CD4-positive, alpha-beta T cell treated with Interferon alpha-2 for 1 hour (primary cell): Measurements from ENCODE around the gene ZNF524.
"Not testable (repeated sequence)": the region's sequence is repeated elsewhere in the genome, so short reads cannot be mapped to it uniquely, and the experiment has no call there.

Experiments used
- DNase-seq, 2 donors: peaks; one replicate each; pipeline ENCODE4 v3.0.0-alpha.2; 2020 to 2022

The ZNF524 gene

DNA sequence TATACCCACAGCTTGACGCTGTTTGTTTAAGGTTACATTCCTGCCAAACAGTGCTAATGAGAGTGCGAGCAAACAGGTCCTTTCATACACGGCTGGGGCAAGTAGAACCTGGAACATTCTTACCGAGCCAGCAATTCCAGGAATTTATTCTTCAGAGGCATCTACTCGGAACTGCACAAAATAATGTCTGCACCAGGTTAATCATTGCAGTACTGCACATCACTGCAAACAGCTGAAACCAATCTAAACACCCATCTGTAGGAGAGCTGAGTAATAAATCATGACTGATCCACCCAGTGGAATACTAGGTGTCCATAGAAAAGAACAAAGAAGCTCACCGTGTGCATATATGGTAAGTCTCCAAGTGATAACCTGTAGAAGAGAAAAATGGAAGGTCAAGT, 18.3 kb upstream of the ZNF524 start:
- no peak for DNase-seq

DNA sequence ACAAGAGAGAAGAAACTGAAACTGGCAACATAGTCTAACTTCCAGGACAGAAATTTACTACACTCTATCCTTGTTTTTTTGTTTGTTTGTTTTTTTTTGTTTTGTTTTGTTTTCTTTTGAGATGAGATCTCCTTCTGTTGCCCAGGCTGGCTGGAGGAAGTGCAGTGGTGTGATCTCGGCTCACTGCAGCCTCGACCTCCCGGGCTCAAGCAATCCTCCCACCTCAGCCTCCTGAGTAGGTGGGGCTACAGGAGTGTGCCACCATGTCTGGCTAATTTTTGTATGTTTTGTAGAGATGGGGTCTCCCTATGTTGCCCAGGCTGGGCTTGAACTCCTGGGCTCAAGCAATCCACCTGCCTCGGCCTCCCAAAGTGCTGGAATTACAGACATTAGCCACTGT, 17.8 kb upstream of the ZNF524 start:
- DNase-seq: not testable (repeated sequence)

GRCh38 chr19:55583897-55584296, 16.2 kb upstream of the ZNF524 start:
- not testable (repeated sequence) for DNase-seq

DNA sequence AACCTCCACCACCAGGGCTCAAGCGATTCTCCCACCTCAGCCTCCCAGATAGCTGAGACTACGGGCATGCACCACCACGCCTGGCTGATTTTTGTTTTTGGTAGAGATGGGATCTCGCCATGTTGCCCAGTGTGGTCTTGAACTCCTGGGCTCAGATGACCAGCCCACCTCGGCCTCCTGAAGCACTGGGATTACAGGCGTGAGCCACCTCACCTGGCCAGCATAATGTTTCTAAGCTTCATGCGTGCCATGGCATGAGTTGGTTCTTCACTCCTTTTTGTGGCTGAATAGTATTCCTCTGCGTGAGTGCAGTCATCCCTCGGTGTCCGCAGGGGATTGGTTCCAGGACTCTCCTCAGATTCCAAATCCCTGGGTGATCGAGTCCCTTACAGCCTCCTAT, 15.2 kb upstream of the ZNF524 start:
- no peak for DNase-seq

- DNase-seq: peak; percentile 36 to 43
These were observed 14.3 kb upstream of the ZNF524 start for GRCh38 chr19:55585658-55586339.

- DNase-seq: peak; percentile 93 to 95
These were observed 13.0 kb upstream of the ZNF524 start for GRCh38 chr19:55586976-55587668.

DNA sequence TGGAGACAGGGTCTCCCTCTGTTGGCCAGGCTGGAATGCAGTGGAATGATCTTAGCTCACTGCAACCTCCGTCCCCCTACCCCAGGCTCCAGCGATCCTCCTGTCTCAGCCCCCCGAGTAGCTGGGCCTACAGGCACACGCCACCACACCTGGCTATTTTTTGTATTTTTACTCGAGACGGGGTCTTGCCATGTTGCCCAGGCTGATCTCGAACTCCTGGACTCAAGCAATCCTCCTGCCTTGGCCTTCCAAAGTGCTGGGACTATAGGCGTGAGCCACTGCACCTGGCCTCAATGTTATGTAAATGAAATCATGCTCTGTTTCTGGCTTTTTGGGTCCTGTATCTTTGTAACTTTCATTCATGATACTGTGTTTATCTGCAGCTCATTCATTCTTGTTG, 11.3 kb upstream of the ZNF524 start:
- no peak for DNase-seq

DNA sequence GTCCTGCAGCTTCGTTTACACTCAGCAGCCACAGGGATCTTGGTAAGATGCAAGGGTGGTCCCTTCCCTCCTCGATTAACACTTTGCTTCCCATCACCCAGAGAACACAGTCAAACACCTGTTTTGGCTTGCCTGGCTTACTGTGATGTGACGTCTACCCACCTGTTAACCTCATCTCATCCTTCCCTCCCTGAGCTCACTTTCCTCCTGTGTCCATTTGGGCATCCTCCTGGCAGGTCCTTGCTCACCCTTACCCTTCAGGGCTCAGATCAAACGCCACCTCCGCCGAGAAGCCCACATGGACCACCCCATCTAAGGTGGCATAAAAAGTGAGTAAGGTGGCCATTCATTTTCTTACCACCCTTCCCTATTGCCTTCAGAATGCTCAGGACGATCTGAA, 10.0 kb upstream of the ZNF524 start:
- DNase-seq: no peak

DNA sequence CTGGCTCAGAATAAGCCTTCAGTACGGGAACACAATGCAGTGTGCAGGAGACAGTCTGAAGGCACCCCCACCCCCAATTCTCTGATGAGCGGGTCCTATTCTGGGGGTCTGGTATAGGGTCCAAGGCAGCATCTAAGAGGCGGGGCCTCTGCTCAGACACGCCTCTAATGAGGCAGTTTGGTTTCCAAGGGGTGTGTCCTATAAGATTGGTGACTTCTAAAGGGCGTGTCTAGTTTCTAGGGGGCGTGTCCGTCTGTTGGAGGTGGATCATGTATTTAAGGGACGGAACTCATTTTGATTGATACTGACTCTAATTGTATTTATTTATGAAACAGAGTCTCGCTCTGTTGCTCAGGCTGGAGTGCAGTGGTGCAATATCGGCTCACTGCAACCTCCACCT, 9.5 kb upstream of the ZNF524 start:
- no peak for DNase-seq

DNA sequence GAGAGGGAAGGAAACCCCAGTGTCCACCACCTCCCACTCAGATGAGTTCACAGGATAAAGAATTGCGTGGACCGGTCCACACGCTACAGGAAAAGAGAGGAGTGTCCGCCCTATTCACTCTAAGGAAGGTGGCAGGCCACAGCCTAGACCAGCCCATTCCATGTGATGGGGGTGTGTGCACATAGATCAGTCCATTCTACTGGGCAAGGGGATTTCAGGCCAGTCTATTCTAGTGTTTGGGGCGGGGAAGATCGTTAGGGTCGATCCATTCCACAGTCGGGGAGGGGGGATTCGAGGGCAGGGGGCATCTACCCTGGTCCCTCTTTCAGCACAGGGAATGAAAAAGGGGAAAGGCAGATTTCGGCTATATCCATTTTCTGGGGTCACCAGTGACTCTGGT, 8.5 kb upstream of the ZNF524 start:
- DNase-seq: no peak

DNA sequence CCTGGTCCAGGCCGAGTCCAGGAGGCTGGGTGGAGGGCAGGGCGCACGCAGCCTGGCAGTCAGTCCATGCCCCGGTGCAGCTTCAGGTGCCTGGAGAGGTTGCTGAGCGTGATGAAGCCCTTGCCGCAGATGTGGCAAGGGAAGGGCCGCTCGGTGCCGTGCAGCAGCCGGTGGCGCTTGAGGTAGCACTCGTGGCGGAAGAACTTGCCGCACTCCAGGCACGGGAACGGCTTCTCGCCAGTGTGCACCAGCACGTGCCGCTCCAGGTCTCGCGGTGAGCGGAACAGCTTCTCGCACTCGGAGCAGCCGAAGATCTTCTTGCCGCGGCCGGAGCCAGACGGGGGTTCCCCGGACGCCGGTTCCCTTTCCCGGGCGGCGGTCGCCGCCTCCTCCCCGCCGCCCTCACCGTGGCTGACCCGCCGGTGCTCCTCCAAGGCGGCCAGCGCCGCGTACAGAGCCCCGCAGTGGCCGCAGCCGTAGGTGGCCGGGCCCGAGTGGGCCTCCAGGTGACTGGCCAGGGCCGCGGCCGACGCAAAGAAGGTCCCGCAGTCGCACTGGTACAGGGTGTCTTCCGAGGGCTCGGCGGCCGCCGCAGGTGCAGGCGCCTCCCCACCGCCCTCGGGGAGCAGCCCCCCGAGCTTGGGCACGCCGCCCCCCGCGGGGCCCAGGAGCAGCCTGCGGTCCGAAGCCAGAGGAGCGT, 7.5 kb upstream of the ZNF524 start:
- DNase-seq: no peak

DNA sequence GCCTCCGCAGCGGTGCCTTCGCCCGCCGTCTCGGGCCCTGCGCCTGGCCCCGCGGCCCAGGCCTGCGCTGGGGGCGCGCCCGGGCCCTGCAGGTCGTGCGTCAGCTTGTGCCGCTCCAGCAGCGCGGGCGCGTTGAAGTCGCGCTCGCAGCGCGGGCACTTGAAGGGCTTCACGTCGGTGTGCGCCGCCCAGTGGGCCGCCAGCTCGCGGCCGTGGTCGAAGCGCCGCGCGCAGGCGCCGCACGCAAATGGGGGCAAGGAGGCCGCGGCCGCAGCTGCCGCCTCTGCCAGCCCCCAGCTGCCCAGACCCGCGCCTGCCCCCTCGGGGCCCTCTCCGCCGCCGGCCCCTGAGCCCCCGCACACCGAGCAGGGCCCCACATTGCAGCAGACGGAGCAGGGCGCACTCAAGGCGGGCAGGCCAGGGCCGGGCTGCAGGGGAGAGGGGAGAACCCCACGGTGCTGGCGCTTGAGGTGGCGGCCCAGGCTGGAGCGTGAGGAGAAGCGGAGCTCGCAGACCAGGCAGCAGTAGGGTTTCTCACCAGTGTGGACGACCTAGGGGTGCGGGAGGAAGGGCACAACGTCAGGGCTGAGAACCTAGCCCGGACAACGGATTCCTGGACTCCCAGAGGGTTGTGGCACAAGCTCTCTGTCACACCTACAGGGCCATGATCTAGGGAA, 6.9 kb upstream of the ZNF524 start:
- no peak for DNase-seq

GRCh38 chr19:55594996-55595545, 5.0 kb upstream of the ZNF524 start:
- no peak for DNase-seq

DNA sequence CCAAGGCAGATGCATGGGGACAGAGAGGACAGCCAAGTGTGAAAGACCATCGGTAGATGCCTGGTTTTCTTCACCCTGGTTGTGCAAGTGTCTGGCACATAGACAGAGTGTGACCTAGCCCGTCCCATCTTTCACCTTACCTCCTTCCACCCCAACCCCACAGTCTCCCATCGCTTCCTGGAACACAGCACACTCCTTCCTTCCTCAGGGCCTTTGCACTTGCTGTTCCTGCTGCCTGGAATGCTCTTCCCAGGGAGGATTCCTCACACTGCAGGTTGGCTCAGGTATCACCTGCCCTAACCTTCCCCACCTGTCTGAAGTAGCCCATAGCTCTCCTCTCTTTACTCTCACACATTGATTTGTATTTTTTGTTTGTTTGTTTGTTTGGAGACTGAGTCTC, 3.8 kb upstream of the ZNF524 start:
- DNase-seq: no peak

DNA sequence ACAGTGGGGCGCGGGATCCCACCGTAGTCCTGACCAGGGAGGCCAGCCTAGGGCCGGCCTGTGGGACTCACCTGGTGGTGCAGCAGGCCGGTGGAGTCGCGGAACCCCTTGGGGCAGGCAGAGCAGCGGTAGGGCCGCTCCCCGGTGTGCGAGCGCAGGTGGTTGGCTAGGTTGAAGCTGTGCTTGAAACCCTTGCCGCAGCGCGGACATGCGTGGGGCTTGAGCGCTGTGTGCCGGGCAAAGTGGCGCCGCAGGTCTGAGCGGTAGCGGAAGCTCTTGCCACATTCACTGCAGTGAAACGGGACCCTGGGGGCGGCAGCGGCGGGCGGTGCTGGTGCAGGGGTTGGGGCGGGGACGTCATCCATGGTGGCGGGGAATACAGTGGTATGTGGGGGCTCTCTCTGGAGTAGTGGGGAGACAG, 2.6 kb upstream of the ZNF524 start:
- DNase-seq: no peak

GRCh38 chr19:55598034-55598433, 2.1 kb upstream of the ZNF524 start:
- DNase-seq: no peak

DNA sequence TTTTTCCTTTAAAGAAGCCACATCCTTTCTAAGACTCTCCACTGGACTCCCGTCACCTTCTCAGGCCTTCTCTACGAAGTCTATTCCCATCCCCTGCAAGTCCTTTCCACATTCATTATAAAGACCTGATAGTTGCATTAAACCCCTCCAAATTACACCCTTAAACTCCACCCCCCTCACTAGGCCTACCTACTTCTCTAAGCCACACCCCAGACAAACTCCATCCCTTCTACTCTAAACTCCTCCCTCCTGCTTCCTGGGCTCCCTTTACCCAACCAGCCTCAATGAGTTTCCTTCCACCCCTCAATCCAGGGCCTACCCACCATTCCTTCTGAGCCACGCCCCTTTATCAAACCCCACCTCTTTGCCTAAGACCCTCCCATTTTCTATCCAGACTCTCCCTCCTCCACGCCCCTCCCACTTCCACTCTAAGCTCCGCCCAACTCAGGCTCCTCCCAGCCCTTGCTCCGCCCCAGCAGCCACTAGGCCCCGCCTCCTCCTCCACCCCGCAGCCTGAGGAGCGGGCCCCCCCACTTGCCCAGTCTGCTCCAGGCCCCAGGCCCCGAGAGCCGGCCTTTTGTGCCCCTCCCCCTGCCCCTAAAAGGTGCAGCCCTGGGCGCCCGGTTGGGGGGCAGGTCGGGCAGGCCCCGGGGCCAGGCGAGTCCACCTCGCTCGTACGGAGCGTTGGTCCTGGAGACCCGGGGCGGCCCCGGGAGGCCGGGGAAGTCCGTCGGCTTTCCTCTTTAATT, 1.2 kb upstream of the ZNF524 start:
- DNase-seq: peak; percentile 93 to 96

DNA sequence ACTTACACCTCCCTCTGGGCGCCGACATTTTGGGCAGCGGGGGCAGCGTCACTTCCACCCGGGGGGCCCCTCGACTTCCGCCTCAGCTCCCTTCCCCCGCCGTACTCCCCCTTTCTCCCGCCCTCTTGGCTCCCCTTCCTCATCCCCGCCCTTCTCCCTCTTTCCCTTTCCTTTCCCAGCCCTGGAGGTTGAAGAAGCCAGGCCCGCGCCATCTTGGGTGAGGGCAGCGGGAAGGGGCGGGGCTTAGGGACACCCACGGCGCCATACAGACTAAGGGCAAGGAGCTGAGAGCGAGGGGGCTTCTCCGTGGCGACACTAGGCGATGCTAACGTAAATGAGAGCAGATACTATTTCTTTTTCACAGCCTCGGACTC, 633 bp upstream of the ZNF524 start, which contains the start of gene FIZ1:
TSS of gene FIZ1 (minus strand) at position 50 of the 374 bp plus-strand sequence. CDS start 1,652 bp downstream, outside the sequence.
- peak; percentile 97 to 98 for DNase-seq

GRCh38 chr19:55600662-55601028, 557 bp downstream of the ZNF524 start:
- no peak for DNase-seq

DNA sequence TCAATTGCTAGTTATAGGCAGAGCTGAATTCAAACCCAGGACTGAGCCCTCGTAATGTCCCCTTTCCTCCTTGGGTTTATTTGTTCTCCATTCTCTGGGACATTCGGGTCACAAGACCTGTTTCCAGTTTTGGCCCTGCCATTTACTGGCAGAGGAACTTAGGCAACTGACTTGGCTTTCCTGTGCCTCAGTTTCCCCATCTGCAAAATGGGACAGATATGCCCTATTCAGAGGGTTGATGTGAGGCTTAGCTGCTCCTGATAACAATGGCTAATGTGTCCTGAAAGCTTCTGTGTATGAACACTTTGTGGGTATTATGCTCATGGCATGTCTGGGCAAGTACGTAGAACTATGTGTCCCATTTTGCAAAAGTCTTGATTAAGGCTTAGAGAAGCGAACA, 996 bp downstream of the ZNF524 start:
- no peak for DNase-seq

- no peak for DNase-seq
These were observed 2.3 kb downstream of the ZNF524 start for GRCh38 chr19:55602104-55603001.
